ENCODE measurements around the gene SCLT1.

GRCh38 chr4:128958194-128958593 lies 135.1 kb downstream of the SCLT1 start:
- no peak for TF ChIP-seq CTCF (conservative IDR thresholded peaks at IDR 0.05; ENCODE audit: low read length)
- no peak for TF ChIP-seq EZH2phosphoT487 (IDR thresholded peaks at IDR 0.05; ENCODE audit: borderline replicate concordance)

All from Loucy (cell line).